ENCODE data around the gene AP4M1. TPM values are rescaled to one million over a fixed set of nuclear protein-coding genes. Genes with fewer than 3 reads are reported as not detected.

Gene AP4M1
- total RNA-seq, 1 donor from 2014 or later: 4.5 TPM

- ATAC-seq (no peak), DNase-seq (ENCODE audit: low spot score) (no peak)
Measured at GRCh38 chr7:100157069-100157333, 55.6 kb downstream of the AP4M1 start.

- ATAC-seq: peak; percentile 59
- no peak for DNase-seq (ENCODE audit: low spot score)
Measured at GRCh38 chr7:100157334-100158228, 56.1 kb downstream of the AP4M1 start.

Other genes starting within 250 kb of the AP4M1 start
- not detected for gene OR2AE1, start 224.6 kb upstream of the AP4M1 start, total RNA-seq
- gene TRIM4, start 182.1 kb upstream of the AP4M1 start, total RNA-seq: 13.7 TPM
- gene GJC3, start 172.0 kb upstream of the AP4M1 start, total RNA-seq: 0.86 TPM
- 2,337 TPM for gene AZGP1, start 125.6 kb upstream of the AP4M1 start, total RNA-seq
- gene ZKSCAN1, start 86.0 kb upstream of the AP4M1 start, total RNA-seq: 99.9 TPM
- gene ZSCAN21, start 51.9 kb upstream of the AP4M1 start, total RNA-seq: 7.7 TPM
- 14.5 TPM for gene ZNF3, start 19.9 kb upstream of the AP4M1 start, total RNA-seq
- 42.6 TPM for gene COPS6, start 12.7 kb upstream of the AP4M1 start, total RNA-seq
- 17.7 TPM for gene MCM7, start 246 bp upstream of the AP4M1 start, total RNA-seq
- 14.9 TPM for gene TAF6, start 17.7 kb downstream of the AP4M1 start, total RNA-seq
- gene CNPY4, start 18.0 kb downstream of the AP4M1 start, total RNA-seq: 2.4 TPM
- 0.78 TPM for gene MBLAC1, start 25.3 kb downstream of the AP4M1 start, total RNA-seq
- 40.9 TPM for gene LAMTOR4, start 47.3 kb downstream of the AP4M1 start, total RNA-seq
- gene TRAPPC14, start 57.1 kb downstream of the AP4M1 start, total RNA-seq: 7.9 TPM
- 0.35 TPM for gene GAL3ST4, start 67.0 kb downstream of the AP4M1 start, total RNA-seq
- gene GPC2, start 75.7 kb downstream of the AP4M1 start, total RNA-seq: 0.18 TPM
- 3.1 TPM for gene STAG3, start 76.3 kb downstream of the AP4M1 start, total RNA-seq
- 0.50 TPM for gene PVRIG, start 118.3 kb downstream of the AP4M1 start, total RNA-seq
- not detected for gene SPDYE3, start 206.1 kb downstream of the AP4M1 start, total RNA-seq

All from left lobe of liver (tissue), 2 donors.